ENCODE results near the gene ACSM2A. TPM values are rescaled to one million over a fixed set of nuclear protein-coding genes. Genes with fewer than 3 reads are reported as not detected.

Gene ACSM2A
- total and polyA plus RNA-seq, 10 of the 15 experiments (the other 5 are each of a cell fraction or from before 2014, with no cell fraction given) = not detected

DNA sequence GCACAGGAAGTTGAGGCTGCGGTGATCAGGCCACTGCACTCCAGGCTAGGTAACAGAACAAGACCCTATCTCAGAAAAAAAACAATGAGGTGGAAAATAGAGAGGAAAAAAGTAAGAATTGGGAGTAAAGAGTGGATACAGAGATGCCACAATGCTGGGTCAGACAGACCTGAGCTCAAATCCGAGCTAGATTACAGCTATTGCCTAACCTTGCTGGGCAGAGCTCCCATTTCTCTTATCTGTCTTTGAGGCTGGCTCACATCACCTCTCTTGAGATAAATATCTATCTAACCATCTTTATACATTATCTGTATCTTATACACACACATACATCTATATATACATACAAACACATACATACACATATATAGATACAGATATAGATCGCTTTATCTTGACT is 65.8 kb downstream of the ACSM2A start:
- Histone ChIP-seq H3K79me2 (ENCODE audit: control insufficient read depth, insufficient read depth, low read length) (no peaks in the 10 kb centered on the region), H3K4me3 (no peak overlapping the region), H3K9ac (ENCODE audit: control insufficient read depth, insufficient read depth, low read length) (no peak overlapping the region), H4K20me1 (ENCODE audit: control insufficient read depth, insufficient read depth) (no peaks in the 10 kb centered on the region), H3K27me3 (replicated peaks in 1 of 2; ENCODE audit: control insufficient read depth in 2 of 2, insufficient read depth in 2 of 2, low read length in 1 of 2) (no peaks in the 10 kb centered on the region; a peak in 1 of 4 replicates), H3K27ac (ENCODE audit: control insufficient read depth, insufficient read depth) (no peak overlapping the region), H3K9me3 (replicated peaks; ENCODE audit: control insufficient read depth, insufficient read depth, low read length) (no peaks in the 10 kb centered on the region), H2AFZ (ENCODE audit: control insufficient read depth, low read depth, low read length) (no peak overlapping the region), H3K36me3 (ENCODE audit: control insufficient read depth in 2 of 2, insufficient read depth in 2 of 2, low read length in 1 of 2) (no peaks in the 10 kb centered on the region), H3K4me1 (ENCODE audit: control insufficient read depth, insufficient read depth, low read length) (no peaks in the 10 kb centered on the region), H3K4me2 (ENCODE audit: control insufficient read depth, insufficient read depth) (no peak overlapping the region)
- CTCF ChIA-PET = no interaction called here
- in situ Hi-C loops (cut with MboI) = no loop called here
- intact Hi-C loops (cut with micrococcal nuclease; ENCODE audit: unreplicated experiment) = no loop called here
- SMC1A ChIA-PET (ENCODE audit: uncharacterized antibody, unreplicated experiment) = no interaction called here
- FAIRE-seq (no peak), ATAC-seq (no peak), DNase-seq (ENCODE audit: low read depth, low spot score) (no peak)
- POLR2A ChIA-PET = no interaction called here
- WGBS (ENCODE audit: insufficient coverage, insufficient replicate concordance, low lambda C conversion rate, missing lambda C conversion rate) = 0% methylated on average over 3 of the region's 3 CpGs
- RAD21 ChIA-PET (ENCODE audit: unreplicated experiment) = no interaction called here
- TF ChIP-seq, protein P1, sequence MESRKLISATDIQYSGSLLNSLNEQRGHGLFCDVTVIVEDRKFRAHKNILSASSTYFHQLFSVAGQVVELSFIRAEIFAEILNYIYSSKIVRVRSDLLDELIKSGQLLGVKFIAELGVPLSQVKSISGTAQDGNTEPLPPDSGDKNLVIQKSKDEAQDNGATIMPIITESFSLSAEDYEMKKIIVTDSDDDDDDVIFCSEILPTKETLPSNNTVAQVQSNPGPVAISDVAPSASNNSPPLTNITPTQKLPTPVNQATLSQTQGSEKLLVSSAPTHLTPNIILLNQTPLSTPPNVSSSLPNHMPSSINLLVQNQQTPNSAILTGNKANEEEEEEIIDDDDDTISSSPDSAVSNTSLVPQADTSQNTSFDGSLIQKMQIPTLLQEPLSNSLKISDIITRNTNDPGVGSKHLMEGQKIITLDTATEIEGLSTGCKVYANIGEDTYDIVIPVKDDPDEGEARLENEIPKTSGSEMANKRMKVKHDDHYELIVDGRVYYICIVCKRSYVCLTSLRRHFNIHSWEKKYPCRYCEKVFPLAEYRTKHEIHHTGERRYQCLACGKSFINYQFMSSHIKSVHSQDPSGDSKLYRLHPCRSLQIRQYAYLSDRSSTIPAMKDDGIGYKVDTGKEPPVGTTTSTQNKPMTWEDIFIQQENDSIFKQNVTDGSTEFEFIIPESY (IDR thresholded peaks at IDR 0.05) = no peak
- TF ChIP-seq SMAD5 (IDR thresholded peaks at IDR 0.05; ENCODE audit: low read depth) (no peak), FOXK2 (IDR thresholded peaks at IDR 0.05) (no peak)
- TF ChIP-seq, protein P2, sequence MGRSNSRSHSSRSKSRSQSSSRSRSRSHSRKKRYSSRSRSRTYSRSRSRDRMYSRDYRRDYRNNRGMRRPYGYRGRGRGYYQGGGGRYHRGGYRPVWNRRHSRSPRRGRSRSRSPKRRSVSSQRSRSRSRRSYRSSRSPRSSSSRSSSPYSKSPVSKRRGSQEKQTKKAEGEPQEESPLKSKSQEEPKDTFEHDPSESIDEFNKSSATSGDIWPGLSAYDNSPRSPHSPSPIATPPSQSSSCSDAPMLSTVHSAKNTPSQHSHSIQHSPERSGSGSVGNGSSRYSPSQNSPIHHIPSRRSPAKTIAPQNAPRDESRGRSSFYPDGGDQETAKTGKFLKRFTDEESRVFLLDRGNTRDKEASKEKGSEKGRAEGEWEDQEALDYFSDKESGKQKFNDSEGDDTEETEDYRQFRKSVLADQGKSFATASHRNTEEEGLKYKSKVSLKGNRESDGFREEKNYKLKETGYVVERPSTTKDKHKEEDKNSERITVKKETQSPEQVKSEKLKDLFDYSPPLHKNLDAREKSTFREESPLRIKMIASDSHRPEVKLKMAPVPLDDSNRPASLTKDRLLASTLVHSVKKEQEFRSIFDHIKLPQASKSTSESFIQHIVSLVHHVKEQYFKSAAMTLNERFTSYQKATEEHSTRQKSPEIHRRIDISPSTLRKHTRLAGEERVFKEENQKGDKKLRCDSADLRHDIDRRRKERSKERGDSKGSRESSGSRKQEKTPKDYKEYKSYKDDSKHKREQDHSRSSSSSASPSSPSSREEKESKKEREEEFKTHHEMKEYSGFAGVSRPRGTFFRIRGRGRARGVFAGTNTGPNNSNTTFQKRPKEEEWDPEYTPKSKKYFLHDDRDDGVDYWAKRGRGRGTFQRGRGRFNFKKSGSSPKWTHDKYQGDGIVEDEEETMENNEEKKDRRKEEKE (IDR thresholded peaks at IDR 0.05) = no peak
- BruUV-seq (replicated peaks) = no TSS peak

Data from GM12878 (cell line).